ENCODE data around the gene CARMIL1. TPM values are rescaled to one million over a fixed set of nuclear protein-coding genes. Genes with fewer than 3 reads are reported as not detected.

The CARMIL1 gene
- total RNA-seq, 2 donors from 2014 or later = 11.9 to 13.7 TPM

DNA sequence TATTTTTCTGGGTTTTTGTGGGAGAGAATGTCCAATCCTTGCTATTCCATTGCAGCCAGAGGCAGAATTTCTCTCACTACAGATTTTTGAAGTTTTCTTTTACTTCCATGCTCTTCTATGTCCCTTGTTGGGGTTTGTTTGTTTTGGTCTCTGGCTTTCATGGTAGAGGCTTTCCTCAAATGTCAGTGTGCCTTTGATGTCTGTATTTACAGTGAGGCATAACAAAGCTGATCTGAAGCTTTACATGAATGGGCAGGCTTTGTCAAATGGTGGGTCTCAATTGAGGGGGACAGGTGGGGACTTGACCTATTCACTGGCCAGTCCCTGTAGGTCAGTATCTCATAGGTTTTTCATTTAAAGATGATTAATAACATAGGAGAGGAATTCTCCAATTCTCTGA, 8.6 kb upstream of the CARMIL1 start:
- TF ChIP-seq POLR2A (IDR thresholded peaks at IDR 0.05) = no peak
- TF ChIP-seq, protein P1, sequence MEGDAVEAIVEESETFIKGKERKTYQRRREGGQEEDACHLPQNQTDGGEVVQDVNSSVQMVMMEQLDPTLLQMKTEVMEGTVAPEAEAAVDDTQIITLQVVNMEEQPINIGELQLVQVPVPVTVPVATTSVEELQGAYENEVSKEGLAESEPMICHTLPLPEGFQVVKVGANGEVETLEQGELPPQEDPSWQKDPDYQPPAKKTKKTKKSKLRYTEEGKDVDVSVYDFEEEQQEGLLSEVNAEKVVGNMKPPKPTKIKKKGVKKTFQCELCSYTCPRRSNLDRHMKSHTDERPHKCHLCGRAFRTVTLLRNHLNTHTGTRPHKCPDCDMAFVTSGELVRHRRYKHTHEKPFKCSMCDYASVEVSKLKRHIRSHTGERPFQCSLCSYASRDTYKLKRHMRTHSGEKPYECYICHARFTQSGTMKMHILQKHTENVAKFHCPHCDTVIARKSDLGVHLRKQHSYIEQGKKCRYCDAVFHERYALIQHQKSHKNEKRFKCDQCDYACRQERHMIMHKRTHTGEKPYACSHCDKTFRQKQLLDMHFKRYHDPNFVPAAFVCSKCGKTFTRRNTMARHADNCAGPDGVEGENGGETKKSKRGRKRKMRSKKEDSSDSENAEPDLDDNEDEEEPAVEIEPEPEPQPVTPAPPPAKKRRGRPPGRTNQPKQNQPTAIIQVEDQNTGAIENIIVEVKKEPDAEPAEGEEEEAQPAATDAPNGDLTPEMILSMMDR (IDR thresholded peaks at IDR 0.05) = no peak
- intact Hi-C loops (cut with DNase I) = loop anchor here (5.0 kb wide), 1 partner anchor 222 kb away; no protein-coding TSS in a partner anchor
- Histone ChIP-seq H3K9me3 (no peaks in the 10 kb centered on the region), H3K36me3 (replicated peaks in 1 of 2; ENCODE audit: insufficient read depth in 1 of 2, low read depth in 2 of 2) (no peaks in the 10 kb centered on the region), H3K27ac (no peak overlapping the region), H3K4me3 (no peak overlapping the region), H3K27me3 (no peaks in the 10 kb centered on the region), H3K4me1 (no peaks in the 10 kb centered on the region)
- no peak for ATAC-seq
- no peak for DNase-seq

DNA sequence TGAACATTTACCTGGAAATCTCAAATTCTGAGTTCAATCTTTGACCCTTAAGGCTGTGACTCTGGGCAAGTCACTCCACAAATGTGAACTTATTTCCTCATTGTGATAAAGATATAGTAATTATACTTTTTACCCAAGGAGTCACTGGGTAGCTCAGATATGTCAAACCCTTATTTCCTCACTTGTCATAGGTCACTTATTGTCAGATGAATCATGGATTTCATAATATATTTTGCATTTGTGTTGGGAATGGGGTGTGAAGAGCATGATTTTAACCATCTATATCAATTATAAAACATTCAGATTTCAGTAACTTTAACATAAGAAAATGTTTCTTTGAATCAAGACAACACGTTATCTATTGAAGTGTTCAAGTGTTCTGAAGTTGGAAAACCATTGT, 3.7 kb upstream of the CARMIL1 start:
- WGBS, 2 donors = 86 to 94% methylated on average over 1 of the region's 1 CpG
- no peak overlapping the region for H3K27ac ChIP-seq
- H3K4me3 ChIP-seq = no peak overlapping the region
- H3K27me3 ChIP-seq = no peaks in the 10 kb centered on the region
- H3K9me3 ChIP-seq = no peaks in the 10 kb centered on the region
- DNase-seq = no peak
- no peak for TF ChIP-seq POLR2A (IDR thresholded peaks at IDR 0.05)
- TF ChIP-seq, protein P1 (IDR thresholded peaks at IDR 0.05) = no peak
- H3K36me3 ChIP-seq (replicated peaks in 1 of 2; ENCODE audit: insufficient read depth in 1 of 2, low read depth in 2 of 2) = no peaks in the 10 kb centered on the region
- intact Hi-C loops (cut with DNase I) = no loop called here
- no peak for ATAC-seq
- peaks cover 23% of the 10 kb centered on the region for H3K4me1 ChIP-seq

DNA sequence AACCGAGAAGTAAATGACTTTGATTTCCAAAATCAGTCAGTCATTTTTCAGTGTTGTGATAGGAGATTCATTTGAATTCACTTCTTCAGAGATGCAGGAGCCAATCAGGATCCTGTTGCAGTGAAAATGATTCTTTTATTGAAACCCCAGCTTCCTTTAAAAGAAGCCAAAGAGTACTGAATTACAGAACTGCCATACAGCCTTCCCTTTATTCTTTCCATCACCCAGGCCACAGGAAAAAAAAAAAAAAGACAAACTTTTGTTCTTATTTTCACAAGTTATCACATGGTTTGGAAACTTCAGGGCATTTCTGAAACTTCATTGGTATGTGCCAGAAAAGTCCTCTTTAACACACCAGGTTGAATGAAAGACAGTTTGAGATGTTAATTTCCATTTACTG, 1.8 kb upstream of the CARMIL1 start:
- peaks cover 26% of the 10 kb centered on the region for H3K4me1 ChIP-seq
- intact Hi-C loops (cut with DNase I) = no loop called here
- H3K27me3 ChIP-seq = no peaks in the 10 kb centered on the region
- H3K36me3 ChIP-seq (replicated peaks in 1 of 2; ENCODE audit: insufficient read depth in 1 of 2, low read depth in 2 of 2) = no peaks in the 10 kb centered on the region
- H3K9me3 ChIP-seq = no peaks in the 10 kb centered on the region
- TF ChIP-seq, protein P1 (IDR thresholded peaks at IDR 0.05) = no peak
- TF ChIP-seq POLR2A (IDR thresholded peaks at IDR 0.05) = no peak
- ATAC-seq = no peak
- H3K4me3 ChIP-seq = no peak overlapping the region
- no peak for DNase-seq
- WGBS, 2 donors = 89 to 96% methylated on average over 1 of the region's 1 CpG
- peak overlapping the region in 1 of 4 donors; percentile 89 for H3K27ac ChIP-seq

DNA sequence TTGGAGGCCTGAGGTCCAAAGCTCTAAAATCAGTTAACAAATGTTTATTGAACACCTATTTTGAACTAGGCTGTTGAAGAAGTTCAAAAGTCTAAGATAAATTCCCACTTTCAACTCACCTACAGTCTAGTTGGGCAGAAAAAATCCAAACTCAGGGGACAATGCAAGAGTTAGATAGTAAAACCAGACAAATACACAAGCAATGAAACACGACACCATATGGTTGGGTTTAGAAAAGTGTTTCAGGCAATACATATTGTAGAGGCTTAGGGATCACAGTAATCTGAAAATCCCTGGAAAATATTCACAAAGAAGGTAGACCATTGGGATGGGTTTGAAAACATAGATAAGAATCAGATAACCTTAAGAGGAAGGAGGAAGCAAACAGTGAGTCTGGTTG, 1.3 kb upstream of the CARMIL1 start:
- H3K27me3 ChIP-seq = no peaks in the 10 kb centered on the region
- H3K27ac ChIP-seq = peak overlapping the region in 1 of 4 donors; percentile 89
- H3K4me3 ChIP-seq = no peak overlapping the region
- no peaks in the 10 kb centered on the region for H3K9me3 ChIP-seq
- H3K36me3 ChIP-seq (replicated peaks in 1 of 2; ENCODE audit: insufficient read depth in 1 of 2, low read depth in 2 of 2) = no peaks in the 10 kb centered on the region
- peaks cover 26% of the 10 kb centered on the region for H3K4me1 ChIP-seq
- DNase-seq = no peak
- TF ChIP-seq, protein P1 (IDR thresholded peaks at IDR 0.05) = no peak
- TF ChIP-seq POLR2A (IDR thresholded peaks at IDR 0.05) = no peak
- WGBS, 2 donors = 79 to 86% methylated on average over 1 of the region's 1 CpG
- no peak for ATAC-seq
- intact Hi-C loops (cut with DNase I) = no loop called here

DNA sequence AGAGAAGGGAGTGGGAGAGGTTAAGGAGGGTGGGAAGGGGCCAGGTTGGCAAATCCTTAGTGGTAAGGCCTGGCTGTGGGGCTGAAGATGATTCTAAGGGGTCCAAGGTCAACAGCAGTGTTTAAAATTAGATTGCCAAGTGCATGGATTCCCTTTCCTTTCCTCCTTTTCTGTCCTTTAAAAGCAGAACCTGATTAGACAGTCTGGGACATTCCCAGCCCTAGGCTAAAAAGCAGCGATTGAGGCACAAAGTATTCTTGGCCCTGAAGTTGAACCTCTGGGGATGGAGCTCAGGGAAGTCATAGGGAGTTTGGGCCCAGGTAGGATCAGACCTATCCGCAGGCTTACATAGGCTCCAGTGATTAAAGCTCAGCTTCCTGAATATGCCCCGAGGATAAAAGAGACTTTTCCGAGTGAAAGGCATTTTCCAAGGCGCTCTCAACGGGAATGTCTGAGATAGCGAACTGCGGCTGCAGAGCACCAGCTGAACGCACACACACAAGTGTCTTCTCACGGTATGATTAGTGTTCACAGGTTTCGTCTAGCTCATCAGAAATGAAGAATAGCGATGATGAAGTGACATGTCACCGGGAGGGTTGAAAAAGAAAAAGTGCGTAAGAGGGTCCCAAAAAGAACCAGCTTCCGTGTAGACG, 787 bp upstream of the CARMIL1 start:
- H3K27ac ChIP-seq = peak overlapping the region; percentile 40 to 90 (median 86)
- intact Hi-C loops (cut with DNase I) = no loop called here
- TF ChIP-seq, protein P1 (IDR thresholded peaks at IDR 0.05) = no peak
- H3K4me3 ChIP-seq = peak overlapping the region; percentile 68 to 82
- DNase-seq (peak in 1 of 4 donors; percentile 15), ATAC-seq (peak; percentile 8)
- no peaks in the 10 kb centered on the region for H3K36me3 ChIP-seq (replicated peaks in 1 of 2; ENCODE audit: insufficient read depth in 1 of 2, low read depth in 2 of 2)
- H3K4me1 ChIP-seq = peaks cover 26% of the 10 kb centered on the region
- H3K27me3 ChIP-seq = no peaks in the 10 kb centered on the region
- H3K9me3 ChIP-seq = no peaks in the 10 kb centered on the region
- WGBS, 2 donors = 1 to 5% methylated on average over 15 to 16 of the region's 16 CpGs
